Measurements from ENCODE around the gene GNPDA2.
"Not testable (repeated sequence)": the region's sequence is repeated elsewhere in the genome, so short reads cannot be mapped to it uniquely, and the experiment has no call there.

The GNPDA2 gene

GRCh38 chr4:44738615-44739014 lies 12.3 kb upstream of the GNPDA2 start:
- Histone ChIP-seq H3K9me2 (ENCODE audit: low read depth, low read length) (no peaks in the 10 kb centered on the region), H3K9ac (ENCODE audit: low read length) (no peak overlapping the region), H3K9me3 (ENCODE audit: low read length) (no peaks in the 10 kb centered on the region), H4K20me1 (ENCODE audit: insufficient read depth, low read length) (no peaks in the 10 kb centered on the region), H3K27me3 (ENCODE audit: insufficient read depth, low read length) (no peaks in the 10 kb centered on the region), H3K4me3 (ENCODE audit: low read depth, low read length, poor library complexity, severe bottlenecking) (no peak overlapping the region), H3F3A (ENCODE audit: insufficient read depth, low read length) (no peaks in the 10 kb centered on the region), H3K36me3 (ENCODE audit: insufficient read depth, low read length) (no peaks in the 10 kb centered on the region), H3K4me1 (ENCODE audit: insufficient read depth, low read length, severe bottlenecking) (no peaks in the 10 kb centered on the region), H3K27ac (ENCODE audit: low read depth, low read length, poor library complexity, severe bottlenecking) (no peak overlapping the region), H3K4me2 (ENCODE audit: low read length) (no peak overlapping the region), H3K79me2 (ENCODE audit: insufficient read depth, low read length) (no peaks in the 10 kb centered on the region), H2AFZ (ENCODE audit: low read length) (no peak overlapping the region)
- TF ChIP-seq EZH2 (IDR thresholded peaks at IDR 0.05; ENCODE audit: borderline replicate concordance, low read length) (no peak), CTCF (IDR thresholded peaks at IDR 0.05; ENCODE audit: low read length) (peak; percentile 38; the same call in 1 of the 2 replicates)

GRCh38 chr4:44736900-44737299 lies 10.5 kb upstream of the GNPDA2 start:
- no peak overlapping the region for H3K4me2 ChIP-seq (ENCODE audit: low read length)
- H3K9ac ChIP-seq (ENCODE audit: low read length): no peak overlapping the region
- H3K4me3 ChIP-seq (ENCODE audit: low read depth, low read length, poor library complexity, severe bottlenecking): no peak overlapping the region
- H3K36me3 ChIP-seq (ENCODE audit: insufficient read depth, low read length): no peaks in the 10 kb centered on the region
- TF ChIP-seq CTCF (IDR thresholded peaks at IDR 0.05; ENCODE audit: low read length) (no peak), EZH2 (IDR thresholded peaks at IDR 0.05; ENCODE audit: borderline replicate concordance, low read length) (no peak)
- no peaks in the 10 kb centered on the region for H3K27me3 ChIP-seq (ENCODE audit: insufficient read depth, low read length)
- no peaks in the 10 kb centered on the region for H3F3A ChIP-seq (ENCODE audit: insufficient read depth, low read length)
- H3K9me2 ChIP-seq (ENCODE audit: low read depth, low read length): no peaks in the 10 kb centered on the region
- no peaks in the 10 kb centered on the region for H4K20me1 ChIP-seq (ENCODE audit: insufficient read depth, low read length)
- no peak overlapping the region for H2AFZ ChIP-seq (ENCODE audit: low read length)
- H3K27ac ChIP-seq (ENCODE audit: low read depth, low read length, poor library complexity, severe bottlenecking): no peak overlapping the region
- H3K79me2 ChIP-seq (ENCODE audit: insufficient read depth, low read length): no peaks in the 10 kb centered on the region
- H3K9me3 ChIP-seq (ENCODE audit: low read length): no peaks in the 10 kb centered on the region
- no peaks in the 10 kb centered on the region for H3K4me1 ChIP-seq (ENCODE audit: insufficient read depth, low read length, severe bottlenecking)

GRCh38 chr4:44728694-44729093 lies 2.3 kb upstream of the GNPDA2 start:
- H3K36me3 ChIP-seq (ENCODE audit: insufficient read depth, low read length); H2AFZ ChIP-seq (ENCODE audit: low read length); H3K9me3 ChIP-seq (ENCODE audit: low read length); H3F3A ChIP-seq (ENCODE audit: insufficient read depth, low read length); H3K4me2 ChIP-seq (ENCODE audit: low read length); H3K4me3 ChIP-seq (ENCODE audit: low read depth, low read length, poor library complexity, severe bottlenecking); H3K9ac ChIP-seq (ENCODE audit: low read length); H3K27ac ChIP-seq (ENCODE audit: low read depth, low read length, poor library complexity, severe bottlenecking); H3K27me3 ChIP-seq (ENCODE audit: insufficient read depth, low read length); H4K20me1 ChIP-seq (ENCODE audit: insufficient read depth, low read length); H3K9me2 ChIP-seq (ENCODE audit: low read depth, low read length): not testable (repeated sequence)
- peaks cover 26% of the 10 kb centered on the region for H3K79me2 ChIP-seq (ENCODE audit: insufficient read depth, low read length)
- peaks cover 26% of the 10 kb centered on the region for H3K4me1 ChIP-seq (ENCODE audit: insufficient read depth, low read length, severe bottlenecking)

GRCh38 chr4:44727471-44727870 lies 1.1 kb upstream of the GNPDA2 start:
- Histone ChIP-seq H2AFZ (ENCODE audit: low read length) (no peak overlapping the region), H3K9ac (ENCODE audit: low read length) (no peak overlapping the region)

More at GRCh38 chr4:44727471-44727870, 1.1 kb upstream of the GNPDA2 start:
- Histone ChIP-seq H3K9me3 (ENCODE audit: low read length) (no peaks in the 10 kb centered on the region), H4K20me1 (ENCODE audit: insufficient read depth, low read length) (no peaks in the 10 kb centered on the region), H3K79me2 (ENCODE audit: insufficient read depth, low read length) (peaks cover 38% of the 10 kb centered on the region), H3K27me3 (ENCODE audit: insufficient read depth, low read length) (no peaks in the 10 kb centered on the region), H3F3A (ENCODE audit: insufficient read depth, low read length) (no peaks in the 10 kb centered on the region), H3K4me1 (ENCODE audit: insufficient read depth, low read length, severe bottlenecking) (peaks cover 31% of the 10 kb centered on the region), H3K27ac (ENCODE audit: low read depth, low read length, poor library complexity, severe bottlenecking) (no peak overlapping the region), H3K4me2 (ENCODE audit: low read length) (peak overlapping the region; percentile 98), H3K36me3 (ENCODE audit: insufficient read depth, low read length) (no peaks in the 10 kb centered on the region; the same call in 1 of the 2 replicates), H3K4me3 (ENCODE audit: low read depth, low read length, poor library complexity, severe bottlenecking) (peak overlapping the region; percentile 85), H3K9me2 (ENCODE audit: low read depth, low read length) (no peaks in the 10 kb centered on the region)
- TF ChIP-seq EZH2 (IDR thresholded peaks at IDR 0.05; ENCODE audit: borderline replicate concordance, low read length): no peak
- no peak for TF ChIP-seq CTCF (IDR thresholded peaks at IDR 0.05; ENCODE audit: low read length)
